Activated naive CD4-positive, alpha-beta T cell treated with anti-CD3 and anti-CD28 coated beads, Interleukin-2, amount 10 ng/mL, durations not matched to agents 7 days and 5 days (primary cell): ENCODE results near the gene RAB34.

ENCODE experiments used
- CTCF ChIA-PET: fragments of 350-600 bp; sonication (Branson Sonifier 250); formaldehyde crosslinking; loops from one replicate; lab custom pipeline; 2021; ENCODE audit warnings: antibody characterized with exemption; lab: Charles Lee
- DNase-seq: peaks from one replicate; pipeline ENCODE4 v3.0.0-alpha.2; 2020
- H3K27ac Mint-ChIP-seq: one replicate; pipeline ENCODE4 v1.8.0; 2021; ENCODE audit warnings: mild to moderate bottlenecking, moderate library complexity, mixed read lengths
- H3K27me3 Mint-ChIP-seq: one replicate; pipeline ENCODE4 v1.8.0; 2021; ENCODE audit warnings: mild to moderate bottlenecking, mixed read lengths
- H3K36me3 Mint-ChIP-seq: one replicate; pipeline ENCODE4 v1.8.0; 2021; ENCODE audit warnings: mixed read lengths
- H3K4me1 Mint-ChIP-seq: one replicate; pipeline ENCODE4 v1.8.0; 2021; ENCODE audit warnings: mixed read lengths
- H3K4me3 Mint-ChIP-seq: one replicate; pipeline ENCODE4 v1.8.0; 2021; ENCODE audit warnings: mild to moderate bottlenecking, moderate library complexity, mixed read lengths
- H3K9me3 Mint-ChIP-seq: one replicate; pipeline ENCODE4 v1.8.0; 2021; ENCODE audit warnings: mixed read lengths

RAB34 gene

GRCh38 chr17:28720247-28720996, 2.8 kb upstream of the RAB34 start:
- CTCF ChIA-PET, result interaction anchor here (1.0 to 17.3 kb wide), 6 partner anchors 9 to 233 kb away, joined by 3 to 415 read pairs (median 7); partner anchors contain the start of genes BLTP2, PROCA1 and TRAF4
- Mint-ChIP-seq H3K27me3 (peaks cover 37% of the 10 kb centered on the region), H3K9me3 (no peaks in the 10 kb centered on the region), H3K27ac (peak overlapping the region; percentile 96), H3K4me1 (peaks cover 69% of the 10 kb centered on the region), H3K36me3 (peaks cover 52% of the 10 kb centered on the region), H3K4me3 (peak overlapping the region; percentile 99)
- DNase-seq, result peak; percentile 61

- Mint-ChIP-seq H3K9me3 (no peaks in the 10 kb centered on the region), H3K36me3 (peaks cover 39% of the 10 kb centered on the region), H3K4me1 (peaks cover 55% of the 10 kb centered on the region), H3K27ac (peak overlapping the region; percentile 96), H3K27me3 (peaks cover 51% of the 10 kb centered on the region), H3K4me3 (peak overlapping the region; percentile 99)
- no peak for DNase-seq
- CTCF ChIA-PET, result interaction anchor here (1.2 to 17.3 kb wide), 4 partner anchors 19 to 234 kb away, joined by 3 to 415 read pairs (median 9); partner anchors contain the start of genes BLTP2 and TRAF4
Measured at GRCh38 chr17:28719021-28719433, 1.4 kb upstream of the RAB34 start.

GRCh38 chr17:28718333-28719020, 809 bp upstream of the RAB34 start:
- Mint-ChIP-seq H3K27me3 (peaks cover 56% of the 10 kb centered on the region), H3K9me3 (no peaks in the 10 kb centered on the region), H3K4me3 (peak overlapping the region; percentile 68), H3K27ac (peak overlapping the region; percentile 4), H3K4me1 (peaks cover 50% of the 10 kb centered on the region), H3K36me3 (peaks cover 33% of the 10 kb centered on the region)
- DNase-seq, result no peak
- CTCF ChIA-PET, result interaction anchor here (1.5 to 17.3 kb wide), 3 partner anchors 29 to 235 kb away, joined by 7 to 415 read pairs (median 11); partner anchors contain the start of genes BLTP2 and TRAF4

DNA sequence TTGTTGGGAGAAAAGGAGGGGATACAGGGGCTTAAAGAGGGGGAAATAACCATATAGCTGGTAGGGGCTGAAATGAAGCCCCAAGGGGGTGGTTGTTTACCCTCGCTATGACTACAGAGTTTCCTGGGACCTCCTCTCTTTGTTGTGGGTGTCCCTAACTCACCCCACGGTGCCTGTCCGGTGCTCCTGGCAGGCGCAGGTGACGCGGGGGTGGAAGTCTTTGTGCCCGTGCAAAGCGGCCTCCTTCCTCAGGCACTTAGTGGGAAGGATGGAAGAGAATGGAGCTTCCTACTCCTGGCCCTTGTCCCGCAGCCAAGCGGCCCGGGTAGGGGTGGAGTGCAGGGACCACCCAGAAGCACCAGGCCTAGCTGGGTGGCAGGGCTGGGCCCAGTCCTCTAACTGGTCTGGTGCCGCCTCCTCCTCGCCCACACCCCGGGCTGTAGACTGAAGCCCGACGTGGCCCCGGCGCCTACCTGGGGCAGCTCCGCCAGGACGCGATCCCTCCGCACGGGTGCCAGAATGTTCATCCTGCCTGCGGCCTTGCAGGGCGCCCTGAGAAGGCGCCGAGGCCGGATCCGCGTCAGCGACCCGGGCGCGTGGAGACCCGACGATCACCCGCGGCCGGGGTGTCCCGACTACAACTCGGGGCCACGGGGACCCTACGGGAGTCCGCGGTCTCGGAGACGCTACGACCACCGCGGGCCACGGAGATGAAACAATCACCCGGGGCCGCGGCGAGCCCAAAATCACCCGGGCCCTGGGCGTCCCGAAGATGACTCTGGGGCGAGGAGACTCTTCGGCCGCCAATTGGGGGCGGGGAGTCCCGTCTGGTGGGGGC, 709 bp downstream of the RAB34 start:
- CTCF ChIA-PET, result interaction anchor here (1.1 kb wide), 1 partner anchor 9 kb away, joined by 3 read pairs; the partner anchor contains the start of gene TLCD1
- Mint-ChIP-seq H3K4me1 (peaks cover 46% of the 10 kb centered on the region), H3K27me3 (peaks cover 59% of the 10 kb centered on the region), H3K4me3 (peak overlapping the region; percentile 43), H3K36me3 (peaks cover 21% of the 10 kb centered on the region), H3K27ac (no peak overlapping the region), H3K9me3 (no peaks in the 10 kb centered on the region)
- DNase-seq, result no peak

DNA sequence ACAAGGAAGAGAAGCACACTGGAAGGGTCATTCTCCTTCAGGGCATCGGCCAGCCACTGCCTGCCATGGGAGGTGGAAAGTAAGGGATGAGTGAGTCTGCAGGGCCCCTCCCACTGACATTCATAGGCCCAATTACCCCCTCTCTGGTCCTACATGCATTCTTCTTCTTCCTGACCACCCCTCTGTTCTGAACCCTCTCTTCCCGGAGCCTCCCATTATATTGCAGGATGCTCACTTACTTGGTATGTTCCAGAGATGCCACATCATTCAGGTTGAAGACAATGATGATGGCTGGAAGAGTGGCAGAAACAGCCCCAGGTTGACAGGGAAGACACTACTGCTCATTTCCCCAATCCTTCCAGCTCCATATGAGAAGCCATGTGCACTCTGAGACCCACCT, 2.5 kb downstream of the RAB34 start:
- Mint-ChIP-seq H3K27ac (no peak overlapping the region), H3K4me3 (no peak overlapping the region), H3K4me1 (peaks cover 39% of the 10 kb centered on the region), H3K36me3 (peaks cover 7% of the 10 kb centered on the region), H3K27me3 (peaks cover 59% of the 10 kb centered on the region), H3K9me3 (no peaks in the 10 kb centered on the region)
- DNase-seq, result no peak
- CTCF ChIA-PET, result interaction anchor here (0.5 to 1.9 kb wide), 3 partner anchors 11 to 50 kb away, joined by 3 to 6 read pairs (median 3); partner anchors contain the start of gene TLCD1

- CTCF ChIA-PET, result interaction anchor here (1.9 kb wide), 1 partner anchor 12 kb away, joined by 6 read pairs; the partner anchor contains the start of gene TLCD1
- Mint-ChIP-seq H3K27me3 (peaks cover 56% of the 10 kb centered on the region), H3K27ac (no peak overlapping the region), H3K4me3 (no peak overlapping the region), H3K9me3 (no peaks in the 10 kb centered on the region), H3K4me1 (peaks cover 31% of the 10 kb centered on the region), H3K36me3 (peaks cover under 1% of the 10 kb centered on the region)
- no peak for DNase-seq
Measured at GRCh38 chr17:28714281-28714680, 3.4 kb downstream of the RAB34 start.

- DNase-seq, result no peak
- H3K4me3 Mint-ChIP-seq, result peak overlapping the region; percentile 84
- peaks cover 46% of the 10 kb centered on the region for H3K27me3 Mint-ChIP-seq
- no peaks in the 10 kb centered on the region for H3K9me3 Mint-ChIP-seq
- peaks cover 20% of the 10 kb centered on the region for H3K4me1 Mint-ChIP-seq
- H3K36me3 Mint-ChIP-seq, result no peaks in the 10 kb centered on the region
- no peak overlapping the region for H3K27ac Mint-ChIP-seq
- CTCF ChIA-PET, result interaction anchor here (0.7 to 1.5 kb wide), 4 partner anchors 14 to 240 kb away, joined by 3 to 7 read pairs (median 4); no protein-coding TSS in a partner anchor
Measured at GRCh38 chr17:28712705-28713415, 4.8 kb downstream of the RAB34 start.

DNA sequence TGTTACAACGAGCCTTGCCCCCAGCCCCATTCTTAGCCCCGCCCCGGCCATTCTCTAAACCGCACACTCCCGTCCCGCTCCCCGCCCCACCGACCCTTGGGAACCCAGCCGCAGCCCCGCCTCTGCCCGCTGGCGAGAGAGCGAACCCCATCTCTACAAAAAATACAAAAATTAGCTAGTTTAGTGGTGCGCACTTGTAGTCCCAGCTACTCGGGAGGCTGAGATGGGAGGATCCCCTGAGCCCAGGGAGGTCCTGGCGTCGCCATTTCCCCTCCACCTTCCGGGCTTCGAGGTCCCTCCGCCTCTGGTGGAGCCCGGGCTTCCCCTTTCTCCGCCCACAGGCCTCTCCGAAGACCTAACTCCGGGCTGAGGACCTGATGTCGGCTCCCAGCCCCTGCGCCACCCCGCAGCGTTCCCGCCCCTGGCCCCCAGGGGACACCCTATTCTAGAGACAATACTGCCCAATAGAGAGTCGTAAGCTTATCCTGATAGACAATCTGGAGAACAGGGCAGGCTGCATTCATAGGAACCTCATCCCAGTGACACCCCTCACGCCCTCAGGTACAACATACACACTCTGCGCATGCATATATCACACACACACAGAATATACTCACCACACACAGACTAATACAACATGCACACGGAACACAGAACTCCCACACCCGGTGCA, 5.5 kb downstream of the RAB34 start:
- Mint-ChIP-seq H3K27me3 (peaks cover 39% of the 10 kb centered on the region), H3K4me3 (peak overlapping the region; percentile 84), H3K4me1 (peaks cover 19% of the 10 kb centered on the region), H3K36me3 (no peaks in the 10 kb centered on the region), H3K9me3 (no peaks in the 10 kb centered on the region), H3K27ac (peak overlapping the region; percentile 94)
- peak; percentile 81 for DNase-seq
- CTCF ChIA-PET, result interaction anchor here (0.8 to 1.5 kb wide), 5 partner anchors 8 to 241 kb away, joined by 3 to 7 read pairs (median 3); partner anchors contain the start of gene RPL23A

GRCh38 chr17:28711723-28712031, 6.0 kb downstream of the RAB34 start, which contains the start of gene PROCA1:
Gene PROCA1, minus strand, starts transcription at chr17:28711888. Its CDS starts 228 bp downstream, at chr17:28711660.
- Mint-ChIP-seq H3K4me3 (peak within 1 kb of the TSS; percentile 84), H3K4me1 (peaks cover 19% of the 10 kb centered on the region), H3K36me3 (no peaks in the 10 kb centered on the region), H3K27me3 (peaks cover 35% of the 10 kb centered on the region), H3K27ac (peak within 1 kb of the TSS; percentile 94), H3K9me3 (no peaks in the 10 kb centered on the region)
- CTCF ChIA-PET, result interaction anchor here (0.8 to 1.6 kb wide), 5 partner anchors 8 to 67 kb away, joined by 3 to 5 read pairs (median 3); partner anchors contain the start of genes RPL23A and TLCD1
- no peak for DNase-seq

GRCh38 chr17:28710861-28711722, 6.6 kb downstream of the RAB34 start:
- Mint-ChIP-seq H3K36me3 (no peaks in the 10 kb centered on the region), H3K27ac (peak overlapping the region; percentile 94), H3K9me3 (no peaks in the 10 kb centered on the region), H3K4me1 (peaks cover 19% of the 10 kb centered on the region), H3K4me3 (peak overlapping the region; percentile 84), H3K27me3 (peaks cover 29% of the 10 kb centered on the region)
- DNase-seq, result peak; percentile 92
- CTCF ChIA-PET, result interaction anchor here (0.8 to 1.6 kb wide), 4 partner anchors 9 to 67 kb away, joined by 3 to 5 read pairs (median 4); partner anchors contain the start of genes RPL23A and TLCD1

- Mint-ChIP-seq H3K27ac (no peak overlapping the region), H3K9me3 (no peaks in the 10 kb centered on the region), H3K4me1 (peaks cover 14% of the 10 kb centered on the region), H3K4me3 (no peak overlapping the region), H3K36me3 (peaks cover 12% of the 10 kb centered on the region), H3K27me3 (no peaks in the 10 kb centered on the region)
- CTCF ChIA-PET, result no interaction called here
- DNase-seq, result no peak
Measured at GRCh38 chr17:28707339-28707720, 10.3 kb downstream of the RAB34 start.
